ENCODE data around the gene FOXE3. TPM values are rescaled to one million over a fixed set of nuclear protein-coding genes. Genes with fewer than 3 reads are reported as not detected.

FOXE3 gene
- total and polyA plus RNA-seq, 9 of the 15 experiments (the other 6 are each of a cell fraction or from before 2014, with no cell fraction given): not detected

GRCh38 chr1:47424336-47424982 lies 8.4 kb downstream of the FOXE3 start (continued):
- no peak for TF ChIP-seq ZMIZ1 (IDR thresholded peaks at IDR 0.05; ENCODE audit: low read depth in 2 of 2, low read length in 2 of 2)
- no peak for TF ChIP-seq ID3 (CRISPR knock-in tag; IDR thresholded peaks at IDR 0.05)
- TF ChIP-seq ID3 (tag; IDR thresholded peaks at IDR 0.05): no peak
- TF ChIP-seq VEZF1 (CRISPR knock-in tag; IDR thresholded peaks at IDR 0.05): no peak
- TF ChIP-seq DDX20 (tag; IDR thresholded peaks at IDR 0.05; ENCODE audit: low read depth): no peak
- TF ChIP-seq ZNF77 (CRISPR knock-in tag; IDR thresholded peaks at IDR 0.05): no peak
- TF ChIP-seq NELFE (IDR thresholded peaks at IDR 0.05; ENCODE audit: insufficient read depth, insufficient read length): no peak
- TF ChIP-seq HIVEP1 (CRISPR knock-in tag; IDR thresholded peaks at IDR 0.05): no peak
- TF ChIP-seq RBM25 (IDR thresholded peaks at IDR 0.05; ENCODE audit: low read depth, low read length, severe bottlenecking): no peak
- TF ChIP-seq RB1 (IDR thresholded peaks at IDR 0.05; ENCODE audit: low read depth): 0 out of 2 replicates have a peak, but pooled peaks have one; percentile 39
- no peak for TF ChIP-seq EWSR1 (IDR thresholded peaks at IDR 0.05; ENCODE audit: borderline replicate concordance, low read depth, partially characterized antibody)
- no peak for TF ChIP-seq NCOA1 (IDR thresholded peaks at IDR 0.05; ENCODE audit: low read depth)
- TF ChIP-seq ZEB2 (IDR thresholded peaks at IDR 0.05): peak; percentile 59; the same call in 1 of the 2 replicates
- no peak for TF ChIP-seq TEAD1 (CRISPR knock-in tag; IDR thresholded peaks at IDR 0.05)
- no peak for TF ChIP-seq ZFP91 (CRISPR knock-in tag; IDR thresholded peaks at IDR 0.05)
- no peak for TF ChIP-seq ZNF583 (CRISPR knock-in tag; IDR thresholded peaks at IDR 0.05)
- no peak for TF ChIP-seq PCBP2 (IDR thresholded peaks at IDR 0.05; ENCODE audit: low read depth, low read length, poor library complexity, severe bottlenecking)
- peak; percentile 70; the same call in 1 of the 2 replicates for TF ChIP-seq ZBTB26 (CRISPR knock-in tag; IDR thresholded peaks at IDR 0.05)
- 0 out of 2 replicates have a peak, but pooled peaks have one; percentile 29 for TF ChIP-seq ELF4 (CRISPR knock-in tag; IDR thresholded peaks at IDR 0.05)
- TF ChIP-seq MECOM (CRISPR knock-in tag; IDR thresholded peaks at IDR 0.05): no peak
- no peak for TF ChIP-seq FOXA1 (IDR thresholded peaks at IDR 0.05; ENCODE audit: borderline replicate concordance)

Data from K562 (cell line).